ENCODE results near the gene VPS41.

The VPS41 gene

DNA sequence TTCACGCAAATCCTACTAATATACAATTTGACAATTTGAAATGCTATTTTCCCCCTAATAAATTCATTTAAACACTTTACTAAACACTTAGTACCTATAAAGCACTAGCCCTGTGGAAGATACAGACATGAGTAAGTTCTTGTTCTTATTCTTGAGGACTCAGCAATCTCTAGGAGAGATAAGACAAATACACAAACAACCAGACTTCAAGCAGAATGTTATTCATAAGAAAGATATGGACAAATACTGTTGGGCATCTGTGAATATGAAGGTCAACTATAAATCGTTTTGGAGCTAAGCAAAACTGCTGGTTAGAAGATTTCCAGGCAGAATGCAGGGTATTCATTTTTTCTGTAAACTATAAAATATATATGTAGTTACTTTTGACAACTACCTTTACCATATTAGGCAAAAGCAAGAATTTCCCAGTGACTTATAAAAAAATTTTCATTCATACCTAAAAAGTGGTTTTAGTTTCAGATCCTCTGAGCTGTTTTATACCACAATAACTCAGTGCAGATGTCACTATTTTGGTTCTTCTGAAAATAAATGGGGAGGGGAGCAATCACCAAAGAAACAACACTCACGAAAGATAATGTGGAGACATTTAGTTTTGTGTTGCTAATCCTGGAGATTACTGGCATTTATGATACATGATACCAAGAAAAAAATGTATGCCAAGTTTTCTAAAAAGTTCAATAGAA lies 3.8 kb downstream of the VPS41 start:
- DNase-seq: no peak

DNA sequence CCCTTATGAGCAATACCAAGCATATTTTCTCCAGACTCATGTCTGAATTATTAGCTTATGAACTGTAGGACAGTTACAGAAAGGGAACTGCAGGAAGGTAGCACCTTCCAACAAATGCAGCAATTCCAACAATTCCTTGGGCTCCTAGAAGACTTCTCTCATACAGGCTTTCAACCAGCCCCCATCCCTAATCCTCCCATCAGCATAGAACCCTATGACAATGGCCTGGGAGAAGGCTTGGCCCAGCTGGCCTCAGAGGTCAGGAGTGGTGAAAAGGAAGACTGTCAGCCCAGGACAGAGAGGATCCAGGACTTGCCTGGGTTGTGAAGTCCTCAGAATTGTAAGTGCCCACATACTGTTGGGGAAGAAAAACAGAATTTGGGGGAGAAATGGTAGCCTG lies 5.9 kb downstream of the VPS41 start:
- no peak for DNase-seq

DNA sequence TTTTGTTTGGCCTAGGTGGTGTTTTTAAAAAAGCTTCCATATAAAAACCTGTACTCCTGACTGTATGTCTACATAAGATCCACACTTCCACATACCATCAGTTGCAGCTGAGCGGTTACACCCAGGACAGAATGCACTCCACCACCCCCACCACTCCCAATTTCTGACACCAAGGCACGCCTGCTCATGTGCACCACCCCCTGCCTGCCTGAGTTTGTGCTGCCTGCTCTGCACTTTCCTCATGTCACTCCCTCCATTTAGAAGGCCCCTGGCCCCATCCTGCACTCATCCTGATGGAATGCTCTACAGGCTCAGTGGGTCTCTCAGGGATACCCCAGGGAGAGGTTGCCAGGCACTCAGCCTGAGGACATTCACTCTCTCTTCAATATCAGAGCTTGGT lies 6.5 kb downstream of the VPS41 start:
- DNase-seq: no peak

- no peak for DNase-seq
These were observed 15.9 kb downstream of the VPS41 start for GRCh38 chr7:38893061-38893460.

DNA sequence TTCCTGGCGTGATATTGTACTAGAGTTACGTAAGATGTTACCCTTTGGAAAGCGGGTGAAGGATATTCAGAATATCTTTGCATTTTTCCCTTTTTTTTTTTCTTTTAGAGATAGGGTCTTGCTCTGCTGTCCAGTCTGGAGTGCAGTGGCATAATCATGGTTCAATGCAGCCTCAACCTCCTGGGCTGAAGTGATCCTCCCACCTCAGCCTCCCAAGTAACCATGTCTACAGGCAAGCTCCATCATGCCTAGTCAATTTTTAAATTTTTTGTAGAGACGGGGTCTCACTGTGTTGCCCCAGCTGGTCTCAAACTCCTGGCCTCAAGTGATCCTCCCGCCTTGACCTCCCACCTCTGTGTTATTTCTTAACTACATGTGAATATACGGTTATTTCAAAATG lies 18.4 kb downstream of the VPS41 start:
- no peak for DNase-seq

DNA sequence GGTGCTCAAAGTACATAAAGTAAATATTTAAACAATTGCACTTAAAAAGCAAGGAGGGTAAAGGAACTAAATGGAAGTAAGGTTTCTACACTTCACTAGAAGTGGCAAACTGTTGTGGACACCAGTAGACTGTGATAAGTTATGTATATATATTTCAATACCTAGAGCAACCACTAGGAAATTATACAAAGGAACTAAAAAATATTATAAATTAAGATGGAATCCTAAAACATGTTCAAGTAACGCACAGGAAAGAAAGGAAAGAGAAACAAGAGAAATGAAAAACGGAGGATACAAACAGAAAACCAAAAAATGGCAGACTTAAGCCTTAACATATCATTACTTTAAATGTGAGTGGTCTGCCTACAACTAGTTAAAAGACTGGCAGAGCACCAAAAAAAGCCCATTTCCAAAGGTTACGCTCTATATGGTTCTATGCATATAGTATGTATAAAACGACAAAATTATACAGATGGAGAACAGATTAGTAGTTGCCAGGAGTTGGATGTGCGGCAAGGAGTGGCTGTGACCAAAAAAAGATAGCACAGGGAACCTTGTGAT lies 19.0 kb downstream of the VPS41 start:
- no peak for DNase-seq

DNA sequence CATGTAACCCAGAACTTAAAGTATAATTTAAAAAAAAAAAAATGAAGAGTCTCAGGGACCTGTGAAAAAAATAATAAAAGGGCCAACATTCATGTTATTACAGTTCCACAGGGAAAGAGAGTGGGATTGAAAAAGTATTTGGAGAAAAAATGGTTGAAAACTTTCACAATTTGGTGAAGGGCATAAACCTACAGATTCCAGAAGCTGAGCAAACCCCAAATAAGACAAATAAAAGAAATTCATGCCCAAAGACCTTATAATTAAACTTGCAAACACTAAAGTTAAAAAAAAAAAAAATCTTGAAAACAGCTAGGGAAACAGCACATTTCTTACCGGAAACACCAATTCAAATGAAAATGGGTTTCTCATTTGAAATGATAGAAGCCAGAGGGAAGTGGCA lies 19.9 kb downstream of the VPS41 start:
- DNase-seq: no peak

- no peak for DNase-seq
These were observed 22.7 kb downstream of the VPS41 start for GRCh38 chr7:38886265-38886664.

DNA sequence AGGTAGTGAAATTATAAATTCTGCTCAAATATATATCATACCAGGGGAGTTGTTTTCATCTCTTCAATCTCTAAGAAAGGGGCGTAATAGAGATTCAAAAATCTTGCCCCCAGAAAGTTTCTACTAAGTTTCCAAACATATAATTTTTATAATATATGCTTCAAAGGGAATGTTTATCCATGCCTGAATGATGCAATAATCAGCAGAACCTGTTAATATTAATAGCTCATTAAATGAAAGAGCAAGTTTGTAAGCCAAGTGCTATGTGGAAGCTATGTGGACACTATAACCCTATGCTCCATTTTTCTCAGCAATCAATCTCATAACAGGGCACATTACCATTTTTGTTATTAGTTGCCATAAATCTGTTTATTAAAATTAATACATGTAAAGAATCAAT lies 25.3 kb downstream of the VPS41 start:
- DNase-seq: no peak

DNA sequence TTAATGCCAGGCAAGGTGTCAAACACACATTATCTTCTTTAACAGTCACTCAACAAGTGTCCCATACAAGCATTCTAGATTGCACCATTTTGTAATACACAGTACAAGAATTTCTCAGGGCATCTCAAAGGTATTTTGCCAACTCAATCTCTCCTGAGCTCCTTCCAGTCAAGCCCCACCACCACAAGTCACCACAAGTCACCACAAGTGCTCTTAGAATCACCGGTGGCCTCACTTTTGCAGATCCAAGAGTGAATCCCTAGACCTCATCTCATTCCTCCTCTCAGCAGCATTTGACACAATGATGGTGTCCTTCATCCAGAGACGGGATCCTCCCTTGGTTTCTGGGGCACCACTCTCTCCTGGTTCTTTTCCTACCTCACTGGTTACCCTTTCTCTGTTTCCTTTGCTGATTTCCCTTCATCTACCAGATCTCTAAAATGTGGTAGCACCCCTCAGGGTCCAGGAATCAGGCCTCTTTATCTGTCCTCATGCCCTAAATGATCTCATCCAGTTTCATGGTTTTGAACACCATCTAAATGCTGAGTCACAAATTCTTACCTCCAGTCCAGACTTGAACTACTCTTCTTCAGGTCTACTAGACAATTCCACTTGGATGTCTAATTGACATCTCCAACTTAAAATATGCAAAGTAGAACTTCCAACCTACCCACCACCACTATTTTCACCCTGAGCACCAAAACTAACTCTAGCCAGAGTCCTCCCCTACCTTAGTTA lies 26.9 kb downstream of the VPS41 start:
- no peak for DNase-seq

- DNase-seq: no peak
These were observed 28.0 kb downstream of the VPS41 start for GRCh38 chr7:38881015-38881414.

GRCh38 chr7:38880454-38880853 lies 28.5 kb downstream of the VPS41 start:
- DNase-seq: no peak

DNA sequence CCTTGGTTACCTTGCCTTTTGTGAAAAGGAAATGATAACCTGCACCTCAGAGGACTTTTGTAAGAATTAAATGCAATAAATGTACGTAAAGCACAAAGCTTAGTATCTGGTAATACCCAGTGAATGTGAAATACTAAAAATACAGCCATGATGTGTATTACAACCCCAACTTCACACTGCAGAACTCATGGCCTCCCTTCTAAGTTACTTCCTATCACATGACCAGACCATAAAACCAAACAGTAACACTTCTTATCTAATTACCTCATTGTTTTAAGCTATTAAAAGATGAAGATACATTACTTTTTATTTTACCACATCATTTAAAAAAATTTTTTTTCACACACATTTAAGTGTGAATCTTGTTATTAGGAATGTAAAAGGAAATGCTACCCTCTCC lies 29.0 kb downstream of the VPS41 start:
- DNase-seq: peak in 1 of 4 experiments; percentile 6

DNA sequence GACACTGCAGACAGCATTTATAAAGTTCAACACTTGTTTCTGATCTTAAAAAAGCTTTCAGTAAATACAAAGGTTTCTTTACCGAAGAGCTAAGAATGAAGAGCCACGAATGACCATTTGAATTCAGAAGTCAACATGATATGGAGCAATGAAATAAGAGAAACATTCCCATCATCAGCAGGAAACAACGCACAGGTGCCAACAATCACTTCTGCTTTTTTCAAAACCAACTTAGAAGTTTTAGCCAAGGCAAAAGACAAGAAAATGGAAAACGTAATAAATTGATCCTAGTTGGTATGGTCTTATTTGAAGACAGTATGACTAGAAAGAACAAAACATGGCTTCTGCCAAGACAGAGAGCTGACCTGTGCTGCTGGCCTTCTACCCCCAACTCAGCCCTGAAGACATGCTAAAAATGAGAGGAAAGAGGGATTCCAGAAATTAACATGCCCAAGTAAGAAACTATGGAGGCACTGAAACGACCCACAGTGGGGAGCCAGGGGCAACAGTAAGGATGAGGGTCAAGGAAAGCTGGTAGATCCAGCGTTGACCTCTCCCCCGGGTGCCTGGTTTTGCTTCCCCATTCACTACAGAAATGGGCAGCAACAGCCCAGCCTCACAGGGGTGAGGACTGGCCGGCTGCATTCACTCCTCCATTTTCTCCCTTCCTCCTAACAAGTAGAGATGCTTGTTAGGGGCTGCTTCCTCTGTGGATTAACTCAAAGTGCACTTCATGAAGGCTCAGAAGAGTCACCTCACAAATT lies 30.1 kb downstream of the VPS41 start:
- DNase-seq: peak in 1 of 4 experiments; percentile 7

- DNase-seq: no peak
These were observed 35.6 kb downstream of the VPS41 start for GRCh38 chr7:38873433-38873832.

GRCh38 chr7:38872202-38872601 lies 36.8 kb downstream of the VPS41 start:
- DNase-seq: peak in 1 of 4 experiments; percentile 3

DNA sequence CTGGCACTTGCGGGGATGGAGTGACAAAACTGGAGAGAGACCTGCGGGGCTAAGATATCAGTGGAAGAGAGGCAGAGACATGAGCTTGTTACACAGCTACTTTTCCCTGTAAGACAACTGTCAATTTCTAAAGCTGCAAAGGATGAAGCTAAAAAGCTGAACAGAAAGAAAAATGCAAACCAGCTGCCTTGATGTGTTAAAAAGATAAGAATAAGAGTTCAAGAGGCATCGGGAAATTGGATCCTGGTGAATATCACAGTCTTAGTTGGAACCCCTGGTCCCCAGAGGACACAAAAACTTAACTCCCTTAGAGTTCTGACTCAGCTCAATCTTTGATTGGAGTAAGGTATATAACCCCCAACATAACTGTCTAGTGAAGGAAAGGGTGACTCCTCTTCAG lies 38.8 kb downstream of the VPS41 start:
- no peak for DNase-seq

- DNase-seq: no peak
These were observed 45.2 kb downstream of the VPS41 start for GRCh38 chr7:38863601-38864291.

- no peak for DNase-seq
These were observed 46.3 kb downstream of the VPS41 start for GRCh38 chr7:38862666-38863065.

GRCh38 chr7:38858259-38858884 lies 50.6 kb downstream of the VPS41 start:
- no peak for DNase-seq

GRCh38 chr7:38855867-38856266 lies 53.1 kb downstream of the VPS41 start:
- DNase-seq: peak in 3 of 4 experiments; percentile 16 to 23 (median 17)

- peak; percentile 6 to 43 (median 26) for DNase-seq
These were observed 53.6 kb downstream of the VPS41 start for GRCh38 chr7:38855386-38855785.
